K562 (cell line): ENCODE results near the gene MAN1B1. TPM values are rescaled to one million over a fixed set of nuclear protein-coding genes. Genes with fewer than 3 reads are reported as not detected.

Experiments
- ARID1B ChIP-seq: fragments of 450-650 bp; IDR thresholded peaks from 2 replicates; pipeline ENCODE4 v1.6.1; 2016; ENCODE audit warnings: antibody characterized with exemption, mild to moderate bottlenecking, inconsistent platforms
- CREB1 ChIP-seq, 2 experiments: sonication (generic) in 1 of 2; formaldehyde crosslinking in 1 of 2; IDR thresholded peaks; 2 replicates each; pipeline versions ENCODE4 v1.6.1 to v1.8.0; 2012 to 2022; ENCODE audit warnings: inconsistent platforms in 1 of 2, mild to moderate bottlenecking in 1 of 2, missing genetic modification reagents in 1 of 2, moderate library complexity in 1 of 2
- CREBBP ChIP-seq: IDR thresholded peaks from one replicate; pipeline ENCODE4 v1.6.1; 2012; ENCODE audit warnings: low read depth, mild to moderate bottlenecking, control low read depth, inconsistent platforms, low read length
- CSDE1 ChIP-seq, 2 experiments: fragments of 450-650 bp; IDR thresholded peaks; 2 replicates each; pipeline ENCODE4 v1.6.1; 2016; ENCODE audit warnings: mild to moderate bottlenecking in 1 of 2
- ILF3 ChIP-seq: fragments of 450-650 bp; IDR thresholded peaks from 2 replicates; pipeline ENCODE4 v1.6.1; 2018; ENCODE audit warnings: antibody characterized with exemption, mild to moderate bottlenecking, moderate library complexity, borderline replicate concordance
- NFE2L1 ChIP-seq: fragments of 450-650 bp; IDR thresholded peaks from 2 replicates; pipeline ENCODE4 v1.6.1; 2016; ENCODE audit warnings: missing genetic modification characterization, low read depth, mild to moderate bottlenecking, missing compliant biosample characterization, moderate library complexity, borderline replicate concordance
- NR2C1 ChIP-seq, 2 experiments: fragments of 450-650 bp; IDR thresholded peaks; 2 replicates each; pipeline ENCODE4 v1.6.1; 2017; ENCODE audit warnings: mild to moderate bottlenecking in 2 of 2, antibody characterized with exemption in 1 of 2, inconsistent platforms in 1 of 2, missing compliant biosample characterization in 1 of 2, missing genetic modification characterization in 1 of 2
- NR2C2 ChIP-seq, 2 experiments: fragments of 200-800 bp in 1 of 2; sonication (Bioruptor generic) in 1 of 2; sonication (generic) in 1 of 2; formaldehyde crosslinking in 1 of 2; IDR thresholded peaks; 2 replicates each; pipeline versions ENCODE4 v1.6.1 to v1.8.0; 2016 to 2022; ENCODE audit warnings: mild to moderate bottlenecking in 1 of 2, missing compliant biosample characterization in 1 of 2, missing genetic modification characterization in 1 of 2, missing genetic modification reagents in 1 of 2
- SRF ChIP-seq, 2 experiments: fragments of 250-450, 450-650 bp in 1 of 2; sonication (Bioruptor Pico) in 1 of 2; sonication (generic) in 1 of 2; formaldehyde crosslinking; IDR thresholded peaks; 2 replicates each; pipeline versions ENCODE4 v1.5.0 to v1.5.1; 2020 to 2022; ENCODE audit warnings: mild to moderate bottlenecking in 1 of 2, missing genetic modification reagents in 1 of 2
- ZNF133 ChIP-seq: fragments of 250-450 bp; sonication (Bioruptor Pico); IDR thresholded peaks from 2 replicates; pipeline ENCODE4 v1.4.0; 2020; ENCODE audit warnings: mild to moderate bottlenecking
- ZNF717 ChIP-seq: fragments of 250-450 bp; sonication (Bioruptor Pico); IDR thresholded peaks from 2 replicates; pipeline ENCODE4 v1.5.0; 2021
- ZSCAN32 ChIP-seq: fragments of 450-650 bp; formaldehyde crosslinking; IDR thresholded peaks from 2 replicates; pipeline ENCODE4 v1.4.0; 2020; ENCODE audit warnings: mild to moderate bottlenecking, moderate library complexity
- polyA plus RNA-seq, 8 experiments: library from polyadenylated mRNA; depleted of rRNA in 4 of 8; stranded (reverse) in 5 of 8; unstranded in 3 of 8; fragments of >200 nt; fragmentation: Nextera tagmentation in 2 of 8; fragmentation: Illumina TruSeq in 1 of 8; extraction: Ambion mirVana in 2 of 8; extraction: Trizol in 1 of 8; gene quantifications; 2 replicates each; pipeline versions ENCODE4 v1.2.1 to v1.2.3, GENCODE V29; 2011 to 2014; ENCODE audit warnings: inconsistent platforms in 1 of 8, missing spikeins in 1 of 8
- total RNA-seq, 7 experiments: library from RNA; depleted of rRNA in 6 of 7; stranded (reverse); fragments of >200 nt in 6 of 7; fragmentation: Illumina TruSeq in 2 of 7; extraction: Trizol in 2 of 7; gene quantifications; 2 replicates each; pipeline versions ENCODE4 v1.2.1 to v1.2.3, GENCODE V29; 2011 to 2021; ENCODE audit warnings: low replicate concordance in 1 of 7
- TF ChIP-seq, protein P1 (sequence below): fragments of 250-450 bp; sonication (Bioruptor Pico); IDR thresholded peaks from 2 replicates; pipeline ENCODE4 v1.5.0; 2021; ENCODE audit warnings: mild to moderate bottlenecking, moderate library complexity
- TF ChIP-seq, protein P2 (sequence below): sonication (generic); formaldehyde crosslinking; IDR thresholded peaks from 2 replicates; pipeline ENCODE4 v1.8.0; 2022; ENCODE audit warnings: missing genetic modification reagents, mild to moderate bottlenecking, moderate library complexity, borderline replicate concordance
- TF ChIP-seq, protein P3 (sequence below): sonication (generic); formaldehyde crosslinking; IDR thresholded peaks from 2 replicates; pipeline ENCODE4 v1.8.0; 2022; ENCODE audit warnings: mild to moderate bottlenecking, missing genetic modification reagents
- TF ChIP-seq, protein P4 (sequence below): fragments of 250-450 bp; sonication (Bioruptor Pico); IDR thresholded peaks from 2 replicates; pipeline ENCODE4 v1.8.0; 2022; ENCODE audit warnings: inconsistent platforms, mild to moderate bottlenecking, moderate library complexity, borderline replicate concordance
- TF ChIP-seq, protein P5 (sequence below), 2 experiments: fragments of 200-800 bp in 1 of 2; sonication (Bioruptor generic) in 1 of 2; sonication (generic) in 1 of 2; formaldehyde crosslinking in 1 of 2; IDR thresholded peaks in 1 of 2; conservative IDR thresholded peaks in 1 of 2; 2 replicates each; pipeline versions ENCODE4 v1.5.0 to v1.6.1; 2016 to 2020; ENCODE audit warnings: missing compliant biosample characterization in 1 of 2, missing genetic modification characterization in 1 of 2, missing genetic modification reagents in 1 of 2

MAN1B1 gene
- total and polyA plus RNA-seq, 9 of the 15 experiments (the other 6 are each of a cell fraction or from before 2014, with no cell fraction given): 0.55 to 36.6 (median 27.3) TPM

DNA sequence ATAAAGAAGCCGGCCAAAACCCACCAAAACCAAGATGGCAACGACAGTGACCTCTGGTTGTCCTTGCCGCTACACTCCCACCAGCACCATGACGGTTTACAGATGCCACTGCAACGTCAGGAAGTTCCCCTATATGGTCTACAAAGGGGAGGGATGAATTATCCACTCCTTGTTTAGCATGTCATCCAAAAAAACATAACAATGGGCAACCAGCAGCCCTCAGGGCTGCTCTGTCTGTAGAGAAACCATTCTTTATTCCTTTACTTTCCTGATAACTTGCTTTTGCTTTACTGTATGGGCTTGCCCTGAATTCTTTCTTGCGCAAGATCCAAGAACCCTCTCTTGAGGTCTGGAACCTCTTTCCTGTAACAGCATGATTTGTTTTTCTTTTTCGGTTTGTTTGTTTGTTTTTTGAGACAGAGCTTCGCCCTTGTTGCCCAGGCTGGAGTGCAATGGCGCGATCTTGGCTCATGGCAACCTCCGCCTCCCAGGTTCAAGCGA is 11.5 kb upstream of the MAN1B1 start (continued):
- TF ChIP-seq, protein P1, sequence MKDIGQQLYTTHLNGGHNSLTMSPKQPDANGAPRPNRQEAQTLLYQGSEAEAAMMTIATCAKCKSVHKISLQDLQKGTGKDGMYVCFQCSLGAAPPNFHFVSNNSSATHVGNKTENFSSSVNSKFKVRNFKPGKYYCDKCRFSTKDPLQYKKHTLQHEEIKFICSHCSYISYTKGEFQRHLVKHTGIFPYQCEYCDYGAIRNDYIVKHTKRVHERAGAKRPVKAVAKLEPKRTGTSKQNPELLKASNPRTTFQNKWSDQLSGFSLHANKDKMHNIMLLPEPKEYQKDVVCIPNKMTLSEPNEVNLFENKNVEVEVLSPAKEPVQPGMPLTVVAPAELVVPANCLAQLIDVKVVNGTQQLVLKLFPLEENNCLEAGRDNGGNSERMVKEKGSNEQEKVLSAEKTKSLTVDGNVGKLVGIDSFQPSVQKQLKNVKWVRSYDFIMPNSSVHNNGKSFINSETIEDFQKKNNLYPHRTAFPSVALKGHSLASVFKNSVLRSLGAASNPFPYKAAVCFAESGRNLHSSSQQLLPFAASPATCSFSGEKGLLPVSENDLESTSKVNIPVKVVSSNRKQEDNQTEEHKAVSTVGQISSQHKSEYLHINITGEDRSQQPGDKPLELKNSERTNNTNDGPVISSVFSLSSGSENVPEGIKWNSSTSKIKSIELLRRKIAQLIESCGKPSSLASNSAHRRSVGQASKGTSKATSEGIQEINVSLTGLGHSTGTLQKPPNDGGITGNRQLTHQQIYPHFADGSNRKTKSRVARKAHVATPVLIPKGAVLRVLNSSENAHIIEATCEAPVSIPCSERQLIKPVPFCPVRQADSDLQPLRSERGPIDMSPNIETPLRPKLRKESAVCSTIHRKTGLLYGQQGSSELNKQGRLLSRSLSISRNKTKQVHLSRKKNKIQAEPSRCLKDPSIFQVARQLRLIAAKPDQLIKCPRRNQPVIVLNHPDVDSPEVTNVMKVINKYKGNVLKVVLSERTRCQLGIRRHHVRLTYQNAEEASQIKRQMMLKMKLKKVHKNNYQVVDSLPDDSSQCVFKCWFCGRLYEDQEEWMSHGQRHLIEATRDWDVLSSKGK (CRISPR knock-in tag): no peak
- TF ChIP-seq, protein P2, sequence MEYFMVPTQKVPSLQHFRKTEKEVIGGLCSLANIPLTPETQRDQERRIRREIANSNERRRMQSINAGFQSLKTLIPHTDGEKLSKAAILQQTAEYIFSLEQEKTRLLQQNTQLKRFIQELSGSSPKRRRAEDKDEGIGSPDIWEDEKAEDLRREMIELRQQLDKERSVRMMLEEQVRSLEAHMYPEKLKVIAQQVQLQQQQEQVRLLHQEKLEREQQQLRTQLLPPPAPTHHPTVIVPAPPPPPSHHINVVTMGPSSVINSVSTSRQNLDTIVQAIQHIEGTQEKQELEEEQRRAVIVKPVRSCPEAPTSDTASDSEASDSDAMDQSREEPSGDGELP (CRISPR knock-in tag): no peak
- TF ChIP-seq ARID1B (no peak), CREBBP (no peak), CREB1 (IDR thresholded peaks at IDR 0.05) (no peak), CREB1 (CRISPR knock-in tag; IDR thresholded peaks at IDR 0.05) (0 out of 2 replicates have a peak, but pooled peaks have one; percentile 12), ILF3 (no peak), NR2C1 (IDR thresholded peaks at IDR 0.05) (no peak), NR2C1 (tag; IDR thresholded peaks at IDR 0.05) (no peak), ZNF717 (CRISPR knock-in tag) (no peak), SRF (CRISPR knock-in tag; IDR thresholded peaks at IDR 0.05) (peak in 1 of 2 experiments; percentile 92; a peak in 2 of 4 replicates), ZNF133 (CRISPR knock-in tag) (no peak), ZSCAN32 (CRISPR knock-in tag) (no peak), NR2C2 (CRISPR knock-in tag; IDR thresholded peaks at IDR 0.05) (no peak), NR2C2 (tag; IDR thresholded peaks at IDR 0.05) (peak; percentile 61; the same call in 1 of the 2 replicates), CSDE1 (IDR thresholded peaks at IDR 0.05) (no peak), NFE2L1 (no peak)
- TF ChIP-seq, protein P3, sequence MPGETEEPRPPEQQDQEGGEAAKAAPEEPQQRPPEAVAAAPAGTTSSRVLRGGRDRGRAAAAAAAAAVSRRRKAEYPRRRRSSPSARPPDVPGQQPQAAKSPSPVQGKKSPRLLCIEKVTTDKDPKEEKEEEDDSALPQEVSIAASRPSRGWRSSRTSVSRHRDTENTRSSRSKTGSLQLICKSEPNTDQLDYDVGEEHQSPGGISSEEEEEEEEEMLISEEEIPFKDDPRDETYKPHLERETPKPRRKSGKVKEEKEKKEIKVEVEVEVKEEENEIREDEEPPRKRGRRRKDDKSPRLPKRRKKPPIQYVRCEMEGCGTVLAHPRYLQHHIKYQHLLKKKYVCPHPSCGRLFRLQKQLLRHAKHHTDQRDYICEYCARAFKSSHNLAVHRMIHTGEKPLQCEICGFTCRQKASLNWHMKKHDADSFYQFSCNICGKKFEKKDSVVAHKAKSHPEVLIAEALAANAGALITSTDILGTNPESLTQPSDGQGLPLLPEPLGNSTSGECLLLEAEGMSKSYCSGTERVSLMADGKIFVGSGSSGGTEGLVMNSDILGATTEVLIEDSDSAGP (CRISPR knock-in tag): no peak
- TF ChIP-seq, protein P4, sequence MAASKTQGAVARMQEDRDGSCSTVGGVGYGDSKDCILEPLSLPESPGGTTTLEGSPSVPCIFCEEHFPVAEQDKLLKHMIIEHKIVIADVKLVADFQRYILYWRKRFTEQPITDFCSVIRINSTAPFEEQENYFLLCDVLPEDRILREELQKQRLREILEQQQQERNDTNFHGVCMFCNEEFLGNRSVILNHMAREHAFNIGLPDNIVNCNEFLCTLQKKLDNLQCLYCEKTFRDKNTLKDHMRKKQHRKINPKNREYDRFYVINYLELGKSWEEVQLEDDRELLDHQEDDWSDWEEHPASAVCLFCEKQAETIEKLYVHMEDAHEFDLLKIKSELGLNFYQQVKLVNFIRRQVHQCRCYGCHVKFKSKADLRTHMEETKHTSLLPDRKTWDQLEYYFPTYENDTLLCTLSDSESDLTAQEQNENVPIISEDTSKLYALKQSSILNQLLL (CRISPR knock-in tag): no peak
- TF ChIP-seq, protein P5, sequence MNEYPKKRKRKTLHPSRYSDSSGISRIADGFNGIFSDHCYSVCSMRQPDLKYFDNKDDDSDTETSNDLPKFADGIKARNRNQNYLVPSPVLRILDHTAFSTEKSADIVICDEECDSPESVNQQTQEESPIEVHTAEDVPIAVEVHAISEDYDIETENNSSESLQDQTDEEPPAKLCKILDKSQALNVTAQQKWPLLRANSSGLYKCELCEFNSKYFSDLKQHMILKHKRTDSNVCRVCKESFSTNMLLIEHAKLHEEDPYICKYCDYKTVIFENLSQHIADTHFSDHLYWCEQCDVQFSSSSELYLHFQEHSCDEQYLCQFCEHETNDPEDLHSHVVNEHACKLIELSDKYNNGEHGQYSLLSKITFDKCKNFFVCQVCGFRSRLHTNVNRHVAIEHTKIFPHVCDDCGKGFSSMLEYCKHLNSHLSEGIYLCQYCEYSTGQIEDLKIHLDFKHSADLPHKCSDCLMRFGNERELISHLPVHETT (CRISPR knock-in tag; conservative IDR thresholded peaks at IDR 0.05 in 1 of 2, IDR thresholded peaks at IDR 0.05 in 1 of 2): peak in 1 of 2 experiments; percentile 93; a peak in 2 of 4 replicates
